Chondrocyte (in vitro differentiated cells): ENCODE data around the gene RNF213. TPM values are rescaled to one million over a fixed set of nuclear protein-coding genes. Genes with fewer than 3 reads are reported as not detected.
A peak's percentile ranks its signal among the peaks of the same experiment; 100 is the strongest.

Experiments
- DNase-seq: peaks from one replicate; pipeline ENCODE4 v3.0.0; 2021; ENCODE audit warnings: mixed read lengths, low spot score
- H3K27ac Mint-ChIP-seq: one replicate; pipeline ENCODE4 v1.8.0; 2021; ENCODE audit warnings: mild to moderate bottlenecking, moderate library complexity, mixed read lengths; ENCODE audit not compliant: unreplicated experiment
- H3K27me3 Mint-ChIP-seq: 2 replicates; pipeline ENCODE4 v1.8.0; 2021; ENCODE audit warnings: low read depth, mixed read lengths
- H3K36me3 Mint-ChIP-seq: 2 replicates; pipeline ENCODE4 v1.8.0; 2021; ENCODE audit warnings: low read depth, mixed read lengths
- H3K4me1 Mint-ChIP-seq: 2 replicates; pipeline ENCODE4 v1.8.0; 2021; ENCODE audit warnings: low read depth, mild to moderate bottlenecking, mixed read lengths
- H3K4me3 Mint-ChIP-seq: one replicate; pipeline ENCODE4 v1.8.0; 2021; ENCODE audit warnings: mild to moderate bottlenecking, moderate library complexity, mixed read lengths; ENCODE audit not compliant: unreplicated experiment
- H3K9me3 Mint-ChIP-seq: 2 replicates; pipeline ENCODE4 v1.8.0; 2021; ENCODE audit warnings: low read depth, mixed read lengths
- CTCF ChIP-seq: fragments of 200-600 bp; sonication (generic); IDR thresholded peaks from 2 replicates; pipeline ENCODE4 v1.5.0; 2021; ENCODE audit warnings: antibody characterized with exemption, mild to moderate bottlenecking, moderate library complexity
- long read RNA-seq: library from polyadenylated mRNA; stranded (forward); transcript quantifications from one replicate; pipeline ENCODE4 v2.0.0, GENCODE V29; 2021
- total RNA-seq: library from RNA; stranded (reverse); gene quantifications from 3 replicates; pipeline ENCODE4 v1.2.1, GENCODE V29; 2021

RNF213 gene
- total RNA-seq = 72.5 to 104 TPM (median 73.2 TPM) in 3 replicates
- long read RNA-seq, full-length matches to known transcripts = 1 of 15 reads
- long read RNA-seq, partial matches to known transcripts = 13 of 15 reads
- long read RNA-seq, other reads (novel, unspliced or antisense) = 1 of 15 reads

- Mint-ChIP-seq H3K4me1 (peaks cover 29% of the 10 kb centered on the region), H3K4me3 (peak within 1 kb of the TSS; percentile 88), H3K27me3 (no peaks in the 10 kb centered on the region), H3K9me3 (no peaks in the 10 kb centered on the region), H3K36me3 (peaks cover 8% of the 10 kb centered on the region), H3K27ac (peak within 1 kb of the TSS; percentile 94)
- TF ChIP-seq CTCF = no peak
- no peak for DNase-seq
These were observed at the start of gene RNF213 for GRCh38 chr17:80260791-80261158. Gene RNF213 (plus strand): TSS chr17:80260852. CDS start chr17:80263682, 2,830 bp downstream.

GRCh38 chr17:80212109-80212508, 48.5 kb upstream of the RNF213 start:
- Mint-ChIP-seq H3K27ac (no peak overlapping the region), H3K9me3 (no peaks in the 10 kb centered on the region), H3K36me3 (peaks cover 19% of the 10 kb centered on the region), H3K27me3 (no peaks in the 10 kb centered on the region), H3K4me3 (no peak overlapping the region), H3K4me1 (no peaks in the 10 kb centered on the region)
- DNase-seq = peak; percentile 91
- no peak for TF ChIP-seq CTCF

GRCh38 chr17:80212511-80212910, 48.1 kb upstream of the RNF213 start:
- no peak for DNase-seq
- Mint-ChIP-seq H3K9me3 (no peaks in the 10 kb centered on the region), H3K27me3 (no peaks in the 10 kb centered on the region), H3K36me3 (peaks cover 23% of the 10 kb centered on the region), H3K4me3 (no peak overlapping the region), H3K27ac (no peak overlapping the region), H3K4me1 (no peaks in the 10 kb centered on the region)
- no peak for TF ChIP-seq CTCF

- Mint-ChIP-seq H3K27ac (no peak overlapping the region), H3K36me3 (peaks cover 24% of the 10 kb centered on the region), H3K9me3 (no peaks in the 10 kb centered on the region), H3K4me3 (no peak overlapping the region), H3K4me1 (no peaks in the 10 kb centered on the region), H3K27me3 (no peaks in the 10 kb centered on the region)
- TF ChIP-seq CTCF = no peak
- DNase-seq = no peak
These were observed 47.5 kb upstream of the RNF213 start for GRCh38 chr17:80212962-80213642.

GRCh38 chr17:80213643-80213975, 47.0 kb upstream of the RNF213 start:
- no peak overlapping the region for H3K27ac Mint-ChIP-seq
- H3K27me3 Mint-ChIP-seq = no peaks in the 10 kb centered on the region
- no peaks in the 10 kb centered on the region for H3K9me3 Mint-ChIP-seq
- H3K36me3 Mint-ChIP-seq = peaks cover 24% of the 10 kb centered on the region
- no peak for TF ChIP-seq CTCF
- H3K4me3 Mint-ChIP-seq = no peak overlapping the region
- no peak for DNase-seq
- peaks cover 1% of the 10 kb centered on the region for H3K4me1 Mint-ChIP-seq
